K562 (cell line): ENCODE measurements around the gene FBLN2. TPM values are rescaled to one million over a fixed set of nuclear protein-coding genes. Genes with fewer than 3 reads are reported as not detected.
A peak's percentile ranks its signal among the peaks of the same experiment; 100 is the strongest.

ENCODE experiments used
- ASH1L ChIP-seq: fragments of 450-650 bp; IDR thresholded peaks from 2 replicates; pipeline ENCODE4 v1.6.1; 2018; ENCODE audit warnings: borderline replicate concordance, mild to moderate bottlenecking, low read depth; ENCODE audit not compliant: partially characterized antibody
- COPS2 ChIP-seq: fragments of 450-650 bp; conservative IDR thresholded peaks from 2 replicates; pipeline ENCODE4 v1.6.1; 2016; ENCODE audit warnings: mild to moderate bottlenecking, moderate library complexity
- DPF2 ChIP-seq: fragments of 450-650 bp; IDR thresholded peaks from 2 replicates; pipeline ENCODE4 v1.6.1; 2016
- EP400 ChIP-seq: fragments of 450-650 bp; IDR thresholded peaks from 2 replicates; pipeline ENCODE4 v1.6.1; 2017; ENCODE audit warnings: antibody characterized with exemption, mild to moderate bottlenecking, moderate library complexity
- SMAD3 ChIP-seq: fragments of 450-650 bp; formaldehyde crosslinking; conservative IDR thresholded peaks from 2 replicates; pipeline ENCODE4 v1.4.0; 2020; ENCODE audit warnings: mild to moderate bottlenecking
- YY1 ChIP-seq, 3 experiments: IDR thresholded peaks; 2 replicates each; pipeline ENCODE4 v1.6.1; 2011; ENCODE audit warnings: low read length in 2 of 3, mild to moderate bottlenecking in 2 of 3, moderate library complexity in 2 of 3, borderline replicate concordance in 1 of 3, control low read depth in 1 of 3, low read depth in 1 of 3; ENCODE audit not compliant: insufficient read depth in 3 of 3, insufficient replicate concordance in 2 of 3, control insufficient read depth in 1 of 3, insufficient read length in 1 of 3; ENCODE audit errors: extremely low read depth in 1 of 3
- polyA plus RNA-seq, 8 experiments: library from polyadenylated mRNA; depleted of rRNA in 4 of 8; stranded (reverse) in 5 of 8; unstranded in 3 of 8; fragments of >200 nt; fragmentation: Nextera tagmentation in 2 of 8; fragmentation: Illumina TruSeq in 1 of 8; extraction: Ambion mirVana in 2 of 8; extraction: Trizol in 1 of 8; gene quantifications; 2 replicates each; pipeline versions ENCODE4 v1.2.1 to v1.2.3, GENCODE V29; 2011 to 2014; ENCODE audit warnings: inconsistent platforms in 1 of 8, missing spikeins in 1 of 8
- total RNA-seq, 7 experiments: library from RNA; depleted of rRNA in 6 of 7; stranded (reverse); fragments of >200 nt in 6 of 7; fragmentation: Illumina TruSeq in 2 of 7; extraction: Trizol in 2 of 7; gene quantifications; 2 replicates each; pipeline versions ENCODE4 v1.2.1 to v1.2.3, GENCODE V29; 2011 to 2021; ENCODE audit warnings: low replicate concordance in 1 of 7
- TF ChIP-seq, protein P1 (sequence below): IDR thresholded peaks from 2 replicates; pipeline ENCODE4 v1.6.1; 2011; ENCODE audit warnings: borderline replicate concordance, low read depth, mild to moderate bottlenecking, moderate library complexity, low read length; ENCODE audit not compliant: insufficient read depth, poor library complexity, severe bottlenecking
- TF ChIP-seq, protein P2 (sequence below), 2 experiments: IDR thresholded peaks; 2 replicates each; pipeline ENCODE4 v1.6.1; 2011; ENCODE audit warnings: borderline replicate concordance in 1 of 2, control low read depth in 1 of 2, low read depth in 1 of 2, low read length in 1 of 2, mild to moderate bottlenecking in 1 of 2, mixed read lengths in 1 of 2, moderate library complexity in 1 of 2; ENCODE audit not compliant: insufficient read depth in 1 of 2, insufficient read length in 1 of 2, poor library complexity in 1 of 2, severe bottlenecking in 1 of 2; ENCODE audit errors: extremely low read depth in 1 of 2

FBLN2 gene
- total and polyA plus RNA-seq, 9 of the 15 experiments (the other 6 are each of a cell fraction or from before 2014, with no cell fraction given) = 0.03 to 0.10 (median 0.04) TPM; not detected in 6

GRCh38 chr3:13660042-13660874 is 111.3 kb downstream of the FBLN2 start (continued):
- TF ChIP-seq, protein P1, sequence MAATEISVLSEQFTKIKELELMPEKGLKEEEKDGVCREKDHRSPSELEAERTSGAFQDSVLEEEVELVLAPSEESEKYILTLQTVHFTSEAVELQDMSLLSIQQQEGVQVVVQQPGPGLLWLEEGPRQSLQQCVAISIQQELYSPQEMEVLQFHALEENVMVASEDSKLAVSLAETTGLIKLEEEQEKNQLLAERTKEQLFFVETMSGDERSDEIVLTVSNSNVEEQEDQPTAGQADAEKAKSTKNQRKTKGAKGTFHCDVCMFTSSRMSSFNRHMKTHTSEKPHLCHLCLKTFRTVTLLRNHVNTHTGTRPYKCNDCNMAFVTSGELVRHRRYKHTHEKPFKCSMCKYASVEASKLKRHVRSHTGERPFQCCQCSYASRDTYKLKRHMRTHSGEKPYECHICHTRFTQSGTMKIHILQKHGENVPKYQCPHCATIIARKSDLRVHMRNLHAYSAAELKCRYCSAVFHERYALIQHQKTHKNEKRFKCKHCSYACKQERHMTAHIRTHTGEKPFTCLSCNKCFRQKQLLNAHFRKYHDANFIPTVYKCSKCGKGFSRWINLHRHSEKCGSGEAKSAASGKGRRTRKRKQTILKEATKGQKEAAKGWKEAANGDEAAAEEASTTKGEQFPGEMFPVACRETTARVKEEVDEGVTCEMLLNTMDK = no peak
- TF ChIP-seq, protein P2, sequence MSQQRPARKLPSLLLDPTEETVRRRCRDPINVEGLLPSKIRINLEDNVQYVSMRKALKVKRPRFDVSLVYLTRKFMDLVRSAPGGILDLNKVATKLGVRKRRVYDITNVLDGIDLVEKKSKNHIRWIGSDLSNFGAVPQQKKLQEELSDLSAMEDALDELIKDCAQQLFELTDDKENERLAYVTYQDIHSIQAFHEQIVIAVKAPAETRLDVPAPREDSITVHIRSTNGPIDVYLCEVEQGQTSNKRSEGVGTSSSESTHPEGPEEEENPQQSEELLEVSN (IDR thresholded peaks at IDR 0.05; ENCODE audit: borderline replicate concordance in 1 of 2, extremely low read depth in 1 of 2, insufficient read depth in 1 of 2, insufficient read length in 1 of 2, low read depth in 1 of 2, low read length in 1 of 2, poor library complexity in 1 of 2, severe bottlenecking in 1 of 2) = no peak
- TF ChIP-seq SMAD3 (CRISPR knock-in tag) (no peak), DPF2 (no peak), YY1 (IDR thresholded peaks at IDR 0.05; ENCODE audit: borderline replicate concordance in 1 of 3, control insufficient read depth in 1 of 3, extremely low read depth in 1 of 3, insufficient read depth in 3 of 3, insufficient read length in 1 of 3, insufficient replicate concordance in 2 of 3, low read depth in 1 of 3, low read length in 2 of 3) (peak in 1 of 3 experiments; percentile 29), EP400 (no peak), ASH1L (no peak), COPS2 (no peak)
- TF ChIP-seq, all 486 proteins: peak for 2
